ENCODE data around the gene LAMA4.
A peak's percentile ranks its signal among the peaks of the same experiment; 100 is the strongest.

LAMA4 gene

GRCh38 chr6:112183271-112183671 is 71.1 kb downstream of the LAMA4 start:
- DNase-seq, result no peak

DNA sequence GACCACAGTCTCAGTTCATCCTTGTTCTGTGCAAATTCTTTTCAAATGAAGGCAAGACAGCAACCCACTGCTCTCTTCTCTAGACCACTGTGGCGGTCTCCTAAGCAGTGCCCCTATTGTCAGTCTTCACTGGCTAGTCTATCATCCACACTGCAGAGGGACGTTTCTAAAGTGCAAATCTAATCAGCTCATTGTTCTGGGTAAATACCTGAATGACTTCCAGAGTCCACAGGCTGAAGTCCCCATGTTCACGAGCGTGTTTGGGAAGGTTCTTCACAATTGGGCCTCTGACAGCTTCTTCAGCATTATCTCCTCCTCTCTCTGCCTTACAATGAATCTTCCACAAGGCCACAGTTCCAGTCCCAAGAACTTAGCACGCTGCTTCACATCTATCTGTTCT is 73.2 kb downstream of the LAMA4 start:
- DNase-seq, result no peak

DNA sequence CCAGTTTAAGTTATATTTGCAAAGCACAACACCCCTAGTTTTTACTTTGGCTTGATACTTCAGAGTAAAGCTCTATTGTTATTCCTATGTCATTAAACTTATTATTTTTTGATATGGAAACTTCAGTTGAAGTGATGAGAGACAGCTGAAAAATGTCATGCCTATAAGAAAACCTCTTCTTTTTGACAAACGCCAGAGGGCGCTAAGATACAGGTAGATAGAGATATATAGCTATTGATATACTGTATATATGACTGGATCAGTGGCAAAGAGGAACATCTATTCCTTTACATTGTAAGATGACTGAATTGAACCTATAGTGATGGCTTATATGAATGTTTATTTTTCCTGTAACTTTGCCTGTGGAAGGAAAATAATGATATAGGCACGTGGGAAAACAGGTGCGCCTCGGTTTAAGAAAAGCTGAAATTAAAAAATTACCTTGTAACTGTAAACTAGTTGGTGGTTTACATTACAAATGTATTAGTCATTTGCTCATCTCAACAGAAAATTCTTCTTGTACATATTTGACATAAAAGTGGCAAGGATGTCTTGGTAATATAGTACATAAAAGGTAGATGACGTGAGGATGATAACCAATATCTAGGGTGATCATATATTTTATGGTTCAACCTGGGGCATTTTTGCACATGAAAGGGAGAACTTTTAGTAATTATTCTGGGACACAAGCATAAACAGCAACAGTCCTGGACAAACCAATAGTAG is 74.1 kb downstream of the LAMA4 start:
- DNase-seq, result peak; percentile 31

DNA sequence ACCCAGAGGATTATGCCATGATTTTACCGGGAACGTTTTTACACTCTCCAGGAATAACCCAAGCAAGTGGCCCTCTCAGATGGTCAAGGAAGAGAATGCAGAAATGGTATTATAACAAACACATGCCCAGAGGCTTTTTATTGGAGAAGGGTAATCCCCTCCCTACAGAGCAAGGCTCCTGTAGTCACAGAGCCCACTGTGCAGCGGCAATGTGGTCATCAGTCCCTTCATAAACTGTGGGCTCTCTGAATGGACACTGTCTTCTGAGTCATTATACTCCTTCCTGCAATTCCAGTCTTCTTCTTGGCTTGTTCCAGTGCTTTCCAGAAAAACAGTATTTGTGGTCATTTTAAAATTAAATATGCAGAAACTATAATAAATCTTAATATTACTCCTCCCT is 74.7 kb downstream of the LAMA4 start:
- DNase-seq, result no peak

DNA sequence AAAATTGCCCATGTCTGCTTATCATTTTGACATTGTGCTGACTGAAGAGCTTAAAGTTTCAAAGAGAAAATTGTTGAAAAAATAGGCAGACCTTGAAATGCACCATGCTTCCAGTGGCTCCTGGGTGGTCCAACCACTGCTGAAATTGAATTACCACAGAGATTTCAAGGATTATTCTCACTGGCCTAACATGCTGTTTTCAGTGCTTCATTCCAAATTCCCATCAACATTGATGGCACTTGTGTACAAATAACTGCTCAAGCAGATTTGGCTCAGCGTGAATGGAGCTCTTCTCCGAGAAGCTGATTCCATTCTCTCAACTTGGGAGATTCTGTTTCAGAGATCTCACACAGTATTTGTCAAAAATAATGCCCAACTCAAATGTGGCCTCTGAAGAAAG is 75.5 kb downstream of the LAMA4 start:
- no peak for DNase-seq

- no peak for DNase-seq
These were observed 77.3 kb downstream of the LAMA4 start for GRCh38 chr6:112177092-112177491.

- DNase-seq, result no peak
These were observed 78.2 kb downstream of the LAMA4 start for GRCh38 chr6:112176175-112176574.

GRCh38 chr6:112173221-112173804 is 81.1 kb downstream of the LAMA4 start:
- no peak for DNase-seq

GRCh38 chr6:112172540-112172939 is 81.8 kb downstream of the LAMA4 start:
- no peak for DNase-seq

DNA sequence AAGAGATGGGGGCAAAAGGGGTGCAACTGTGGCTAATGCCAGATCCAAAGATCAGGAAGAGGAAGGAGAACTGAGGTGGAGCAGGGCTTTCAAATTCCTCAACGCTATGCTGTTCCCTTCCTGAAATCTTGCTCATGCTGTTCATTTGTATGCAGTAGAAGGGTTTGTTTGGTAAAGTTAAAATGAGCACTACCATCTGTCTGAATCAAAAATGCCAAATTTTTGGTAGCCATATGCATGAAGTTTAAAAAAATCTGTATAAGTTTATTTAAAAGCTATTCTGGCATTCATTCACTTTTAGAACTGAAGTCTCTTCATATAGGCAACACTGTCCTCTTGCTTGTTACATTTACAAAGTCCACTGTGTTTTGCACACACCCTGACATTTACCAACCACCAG is 84.8 kb downstream of the LAMA4 start:
- no peak for DNase-seq

GRCh38 chr6:112163295-112164257 is 90.8 kb downstream of the LAMA4 start:
- peak; percentile 66 for DNase-seq

DNA sequence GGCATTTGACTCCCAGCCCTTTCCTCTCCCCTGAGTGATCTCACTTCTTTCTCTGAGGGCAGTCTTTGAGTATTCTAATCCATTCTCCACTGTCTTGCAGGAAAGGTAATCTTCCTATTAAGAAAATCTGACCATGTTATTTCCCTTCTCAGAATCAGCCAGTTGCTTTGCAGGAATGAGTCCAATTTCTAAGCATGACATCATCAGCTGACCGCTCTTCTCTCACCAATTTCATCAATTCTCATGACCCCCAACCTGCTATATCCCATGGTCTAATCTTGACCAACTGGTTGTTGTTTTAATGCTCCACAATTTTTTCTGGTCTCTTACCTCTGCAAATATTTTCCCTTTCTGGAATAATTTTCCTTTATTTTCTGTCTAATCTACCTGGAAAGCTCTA is 93.6 kb downstream of the LAMA4 start:
- DNase-seq, result no peak

DNA sequence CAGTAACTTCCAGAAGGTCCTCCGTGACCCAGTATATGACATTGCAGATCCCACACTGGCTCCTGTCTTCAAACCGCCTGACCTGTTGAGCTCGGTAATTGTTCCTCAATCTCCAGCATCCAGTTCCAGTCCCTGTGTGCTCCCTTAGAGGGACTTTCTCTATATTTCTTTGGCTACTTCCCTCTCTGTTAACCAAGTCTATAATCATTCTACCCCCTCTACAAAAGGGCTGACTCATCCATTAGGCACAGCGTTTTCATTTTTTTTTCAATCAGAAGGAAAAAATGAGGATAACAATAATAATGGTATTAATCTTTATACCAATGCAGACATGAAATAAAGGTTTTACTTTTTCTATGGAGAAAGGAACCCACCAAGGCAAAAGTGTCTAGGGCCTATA is 97.7 kb downstream of the LAMA4 start:
- no peak for DNase-seq

DNA sequence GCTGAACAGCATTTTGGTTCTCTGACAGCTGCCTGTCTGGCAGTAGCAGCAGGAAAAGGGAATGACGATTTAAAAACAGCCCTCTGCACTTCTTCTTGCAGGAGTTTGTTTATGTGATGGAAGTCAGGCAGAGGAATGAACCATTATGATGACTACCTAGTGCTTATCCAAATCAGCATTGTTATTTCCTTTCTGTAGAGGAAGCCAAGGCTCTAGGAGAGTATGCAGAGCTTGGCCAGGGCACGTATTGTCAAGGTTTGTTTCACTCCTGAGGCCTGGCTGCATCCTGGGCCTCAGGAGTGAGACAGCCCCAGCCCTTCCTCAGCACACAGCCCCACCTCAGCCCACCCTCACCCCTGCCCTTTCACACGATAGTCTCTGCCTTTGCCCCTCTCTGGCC is 98.5 kb downstream of the LAMA4 start:
- DNase-seq, result no peak

DNA sequence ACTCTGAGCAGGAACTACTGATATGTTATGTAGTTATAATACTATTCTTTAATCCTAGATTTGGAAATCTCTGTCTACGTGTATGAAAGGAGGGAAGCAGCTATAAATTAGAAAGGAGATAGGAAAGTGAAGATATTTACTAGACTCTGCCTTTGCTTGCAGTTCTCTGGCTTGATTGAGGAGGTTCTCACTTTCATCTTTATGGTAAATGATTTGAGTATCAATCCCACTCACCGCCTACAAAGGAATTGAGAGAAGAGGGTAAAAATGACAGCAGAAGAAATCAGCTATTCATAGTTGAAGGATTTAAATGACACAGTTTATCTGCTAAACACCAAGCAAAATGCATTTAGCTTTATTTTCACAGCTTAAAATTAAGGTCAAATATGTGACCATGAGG is 99.7 kb downstream of the LAMA4 start:
- DNase-seq, result no peak

DNA sequence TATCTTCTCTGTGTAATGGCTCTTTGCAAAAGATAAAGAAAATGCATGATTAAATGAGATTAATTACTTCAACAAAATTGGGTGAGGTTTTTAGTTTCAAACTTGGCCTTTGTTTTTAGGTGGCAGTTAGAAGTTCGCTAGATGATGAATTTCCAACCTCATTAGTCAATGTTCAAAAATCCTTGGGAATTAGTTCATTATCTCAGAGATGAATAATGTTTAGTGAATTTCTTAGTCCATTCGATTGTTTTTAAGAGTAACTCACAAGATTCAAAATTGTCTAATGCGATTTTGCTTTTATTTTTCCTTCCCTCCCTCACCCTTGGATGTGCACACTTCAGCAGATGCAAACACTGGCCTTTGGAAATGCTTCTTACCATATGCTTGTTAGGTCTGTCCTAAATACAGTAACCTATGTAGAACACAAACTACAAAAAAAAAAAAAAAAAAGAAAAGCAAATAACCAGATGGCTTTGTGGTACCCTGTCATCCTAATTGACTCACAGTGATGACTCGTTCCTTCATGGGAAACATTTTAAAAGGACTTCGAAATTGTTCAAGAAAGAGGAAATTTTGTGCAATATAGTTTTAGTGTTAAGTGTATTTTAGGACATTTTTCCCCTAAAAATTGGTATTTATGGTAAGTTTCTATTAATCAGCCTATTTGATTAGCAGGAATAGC is 100.3 kb downstream of the LAMA4 start:
- DNase-seq, result no peak

DNA sequence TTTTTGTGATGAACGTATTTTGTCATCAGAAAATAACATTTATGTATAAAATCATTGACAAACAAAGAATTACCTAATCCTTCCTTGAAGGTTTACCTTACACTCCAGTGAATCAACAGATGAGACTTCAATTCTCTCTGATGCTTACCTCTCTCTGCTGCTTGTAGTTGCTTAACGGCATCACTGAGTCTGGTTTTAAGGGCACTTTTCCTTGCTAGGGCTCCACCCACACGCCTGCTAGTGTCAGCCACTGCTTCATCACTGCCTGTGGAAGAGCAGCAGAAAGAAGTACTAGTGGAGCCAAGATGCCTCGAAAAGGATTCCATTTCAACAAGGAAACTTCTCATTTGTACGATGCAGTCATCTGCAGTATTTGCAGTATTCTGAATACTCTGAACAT is 104.0 kb downstream of the LAMA4 start:
- DNase-seq, result no peak

DNA sequence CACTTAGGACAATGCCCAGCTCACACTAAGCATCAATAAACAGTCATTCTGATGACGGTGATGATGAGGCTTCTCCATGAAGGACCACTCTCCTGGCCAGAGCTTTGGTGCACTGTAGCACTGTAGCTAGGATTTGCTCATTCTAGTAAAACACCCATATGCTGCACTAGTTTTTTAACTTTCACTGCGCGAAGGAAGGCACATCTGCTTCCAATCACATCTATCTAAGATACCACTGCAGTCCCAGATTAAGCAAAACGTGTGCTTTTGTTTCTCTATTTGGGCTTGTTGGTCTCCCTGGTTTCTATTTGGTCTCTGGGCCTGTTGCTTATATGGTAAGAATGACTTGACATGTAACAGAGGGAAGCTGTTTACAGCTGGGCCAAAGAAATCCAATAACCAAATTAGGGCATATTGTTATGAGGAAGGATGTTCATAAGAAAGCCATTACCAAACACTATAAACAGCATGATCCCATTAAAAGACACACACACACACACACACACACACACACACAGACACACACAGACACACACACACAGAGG is 104.6 kb downstream of the LAMA4 start:
- no peak for DNase-seq

- no peak for DNase-seq
These were observed 105.1 kb downstream of the LAMA4 start for GRCh38 chr6:112149236-112149635.

DNA sequence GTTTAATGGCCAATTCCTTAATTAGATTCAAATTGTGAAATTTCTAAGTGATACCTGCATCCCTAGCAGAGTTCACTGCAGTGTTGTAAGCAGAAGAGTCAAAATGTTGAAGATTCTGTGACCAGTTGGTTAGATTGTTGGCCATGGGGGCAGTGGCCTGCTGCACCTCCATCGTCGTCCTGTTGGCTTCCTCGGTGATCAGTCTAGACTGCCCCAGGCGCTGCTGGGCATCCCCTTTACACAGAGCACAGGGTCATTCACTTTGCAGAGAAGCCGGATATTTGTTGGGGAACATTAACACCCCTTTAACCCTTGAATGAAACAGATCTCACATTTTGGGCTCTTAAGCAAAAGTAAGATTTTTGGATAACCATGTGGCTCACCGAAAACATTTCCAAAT is 106.3 kb downstream of the LAMA4 start:
- DNase-seq, result no peak

DNA sequence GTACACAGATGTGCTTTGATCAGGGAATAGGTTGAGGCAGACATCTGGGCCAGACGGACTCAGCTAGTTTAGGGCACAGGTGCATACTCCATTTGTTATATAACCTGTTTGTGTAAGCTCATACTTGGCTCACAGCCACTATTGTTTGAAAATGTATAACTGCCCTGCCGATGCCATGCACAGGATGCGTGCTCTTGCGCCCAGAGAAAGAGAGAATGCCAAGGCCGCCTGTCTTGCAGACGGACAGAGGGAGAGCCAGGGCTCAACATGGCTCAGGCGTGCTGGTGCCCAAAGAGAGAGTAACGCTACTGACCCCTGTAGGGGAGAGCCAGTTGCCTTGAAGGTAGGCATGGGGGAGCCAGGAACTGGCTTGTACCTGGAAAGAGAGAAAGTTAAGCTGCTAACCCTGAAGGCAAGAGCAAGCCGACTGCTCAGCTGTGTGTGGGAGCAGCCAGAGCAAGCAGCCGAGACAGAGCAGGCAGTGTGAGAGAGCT is 109.2 kb downstream of the LAMA4 start:
- DNase-seq, result no peak

DNA sequence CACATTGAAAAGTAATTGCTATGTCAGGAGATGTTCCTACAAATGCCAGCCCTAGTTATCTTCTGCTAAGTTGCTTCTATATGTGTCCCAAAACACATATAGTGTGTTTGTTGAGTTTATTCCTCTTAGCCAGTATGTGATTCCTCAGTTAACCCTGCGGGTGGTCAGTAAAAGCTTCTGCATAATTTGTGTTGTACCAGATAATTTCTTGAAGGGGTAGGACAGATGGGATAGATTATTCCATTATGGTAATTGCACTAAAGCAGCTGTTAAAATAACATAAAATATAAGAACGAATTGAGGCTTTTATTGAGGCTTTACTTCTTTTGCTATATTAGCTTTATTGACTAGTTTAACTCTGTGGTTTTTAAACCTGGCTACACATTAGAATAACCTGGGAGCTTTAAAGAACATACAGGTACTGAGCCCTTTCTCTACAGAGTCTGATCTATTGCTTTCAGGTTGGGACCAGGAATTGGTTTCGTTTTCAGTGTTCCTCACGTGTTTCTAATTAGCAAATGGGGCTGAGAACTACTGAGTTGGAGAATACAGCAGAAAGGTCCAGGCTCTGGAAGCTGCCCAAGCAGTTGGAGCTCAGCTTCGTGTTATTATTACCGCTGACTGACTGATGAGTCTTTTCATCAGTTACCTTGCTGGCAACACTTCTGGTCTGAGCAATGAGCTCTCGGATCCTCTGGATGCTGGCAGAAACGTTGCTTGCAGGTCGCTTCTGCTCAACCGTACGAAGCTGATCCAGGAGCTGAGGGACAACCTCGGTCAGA is 110.0 kb downstream of the LAMA4 start:
- DNase-seq, result no peak
